HEK293 (cell line): ENCODE measurements around the gene VPS13D.

ENCODE experiments used
- CTCF ChIA-PET: fragments of 350-600 bp; formaldehyde crosslinking; extraction: SDS; loops from one replicate; lab custom pipeline; 2021; ENCODE audit warnings: antibody characterized with exemption; lab: Yijun Ruan, JAX
- POLR2A ChIA-PET: fragments of 300-600 bp; formaldehyde crosslinking; extraction: SDS; loops from one replicate; lab custom pipeline; 2020; ENCODE audit warnings: antibody characterized with exemption, inconsistent platforms; lab: Yijun Ruan, JAX
- H3K27ac ChIP-seq: fragments of 200-500 bp; sonication (Bioruptor generic); 2 replicates; pipeline ENCODE4 v1.5.1; 2014; ENCODE audit warnings: low read depth, low read length, control low read depth, inconsistent platforms; ENCODE audit errors: extremely low read depth
- H3K36me3 ChIP-seq, 2 experiments: fragments of 200-500 bp in 1 of 2; sonication (Bioruptor generic) in 1 of 2; 1 replicate in 1 of 2; 2 replicates in 1 of 2; pipeline ENCODE4 v1.5.1; 2014 to 2017; ENCODE audit warnings: inconsistent platforms in 2 of 2, low read length in 2 of 2; ENCODE audit not compliant: control insufficient read depth in 2 of 2, insufficient read depth in 1 of 2
- H3K4me1 ChIP-seq: fragments of 200-500 bp; sonication (Bioruptor generic); 2 replicates; pipeline ENCODE4 v1.5.1; 2014; ENCODE audit warnings: mild to moderate bottlenecking, low read length, inconsistent platforms; ENCODE audit not compliant: control insufficient read depth, insufficient read depth
- H3K4me3 ChIP-seq: 2 replicates; pipeline ENCODE4 v1.5.1; 2011; ENCODE audit warnings: low read depth, mild to moderate bottlenecking, control low read depth, low read length, moderate library complexity
- H3K9me3 ChIP-seq: fragments of 200-500 bp; sonication (Bioruptor generic); 2 replicates; pipeline ENCODE4 v1.5.1; 2014; ENCODE audit warnings: low read depth, low read length, inconsistent platforms; ENCODE audit not compliant: control insufficient read depth, insufficient read depth
- HOXA7 ChIP-seq: sonication (generic); formaldehyde crosslinking; IDR thresholded peaks from 2 replicates; pipeline ENCODE4 v1.8.1; 2022; ENCODE audit warnings: missing genetic modification reagents, borderline replicate concordance
- ZBTB1 ChIP-seq: fragments of 450-650 bp; formaldehyde crosslinking; IDR thresholded peaks from 2 replicates; pipeline ENCODE4 v1.5.1; 2016; ENCODE audit warnings: missing biosample characterization, missing genetic modification characterization
- ZBTB10 ChIP-seq: fragments of 450-650 bp; formaldehyde crosslinking; IDR thresholded peaks from 2 replicates; pipeline ENCODE4 v1.5.1; 2016; ENCODE audit warnings: missing biosample characterization, missing genetic modification characterization
- ZBTB17 ChIP-seq: fragments of 450-650 bp; formaldehyde crosslinking; IDR thresholded peaks from 2 replicates; pipeline ENCODE4 v1.5.1; 2016; ENCODE audit warnings: missing biosample characterization, missing genetic modification characterization
- ZBTB44 ChIP-seq: fragments of 450-650 bp; IDR thresholded peaks from 2 replicates; pipeline ENCODE4 v1.5.1; 2018; ENCODE audit warnings: missing biosample characterization, mild to moderate bottlenecking, missing genetic modification characterization
- ZNF121 ChIP-seq: fragments of 450-650 bp; formaldehyde crosslinking; IDR thresholded peaks from 2 replicates; pipeline ENCODE4 v1.5.1; 2016; ENCODE audit warnings: missing biosample characterization, missing genetic modification characterization
- ZNF133 ChIP-seq: fragments of 450-650 bp; formaldehyde crosslinking; IDR thresholded peaks from 2 replicates; pipeline ENCODE4 v1.5.1; 2016; ENCODE audit warnings: missing biosample characterization, missing genetic modification characterization
- ZNF148 ChIP-seq: fragments of 450-650 bp; formaldehyde crosslinking; IDR thresholded peaks from 2 replicates; pipeline ENCODE4 v1.5.0; 2017; ENCODE audit warnings: missing biosample characterization, missing genetic modification characterization, borderline replicate concordance
- ZNF501 ChIP-seq: fragments of 450-650 bp; formaldehyde crosslinking; IDR thresholded peaks from 2 replicates; pipeline ENCODE4 v1.5.1; 2016; ENCODE audit warnings: missing biosample characterization, missing genetic modification characterization
- ZNF529 ChIP-seq: fragments of 450-650 bp; formaldehyde crosslinking; IDR thresholded peaks from 2 replicates; pipeline ENCODE4 v1.5.1; 2017; ENCODE audit warnings: missing genetic modification characterization, missing biosample characterization; ENCODE audit not compliant: insufficient replicate concordance
- ZNF677 ChIP-seq: fragments of 450-650 bp; IDR thresholded peaks from 2 replicates; pipeline ENCODE4 v1.5.0; 2018; ENCODE audit warnings: missing biosample characterization, mild to moderate bottlenecking, missing genetic modification characterization, moderate library complexity
- ZNF76 ChIP-seq: fragments of 450-650 bp; formaldehyde crosslinking; IDR thresholded peaks from 2 replicates; pipeline ENCODE4; 2016; ENCODE audit warnings: low read depth, missing biosample characterization, missing genetic modification characterization, borderline replicate concordance
- TF ChIP-seq, protein P1 (sequence below): fragments of 450-650 bp; formaldehyde crosslinking; IDR thresholded peaks from 2 replicates; pipeline ENCODE4 v1.5.1; 2016; ENCODE audit warnings: missing biosample characterization, missing genetic modification characterization

Gene VPS13D

DNA sequence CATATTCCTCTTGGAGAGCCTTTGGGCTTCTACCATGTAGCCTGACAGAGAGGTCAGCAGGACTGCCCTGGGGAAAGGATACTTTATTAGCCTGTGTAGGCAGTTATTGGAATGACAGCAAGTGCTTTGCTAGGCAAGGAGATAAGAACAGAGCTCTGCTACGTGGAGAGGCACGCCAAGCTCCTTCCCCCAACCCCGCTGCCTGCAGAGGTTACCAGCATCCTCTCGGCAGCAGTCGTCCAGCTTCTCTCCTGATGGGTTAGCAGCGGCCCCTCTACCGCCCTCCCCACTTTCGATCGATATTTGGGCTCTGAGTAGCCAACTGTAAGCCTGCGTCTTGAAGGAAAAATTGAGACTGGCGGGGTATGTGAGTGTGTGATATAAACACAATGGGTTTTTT, 265.9 kb downstream of the VPS13D start (continued):
- TF ChIP-seq ZBTB1 (tag by site-specific recombination): no peak
- no peak for TF ChIP-seq ZNF501 (tag by site-specific recombination)
- no peak for TF ChIP-seq ZBTB44 (tag by site-specific recombination)
- no peak for TF ChIP-seq ZNF121 (tag by site-specific recombination)
- TF ChIP-seq, all 188 proteins: peak for 0

DNA sequence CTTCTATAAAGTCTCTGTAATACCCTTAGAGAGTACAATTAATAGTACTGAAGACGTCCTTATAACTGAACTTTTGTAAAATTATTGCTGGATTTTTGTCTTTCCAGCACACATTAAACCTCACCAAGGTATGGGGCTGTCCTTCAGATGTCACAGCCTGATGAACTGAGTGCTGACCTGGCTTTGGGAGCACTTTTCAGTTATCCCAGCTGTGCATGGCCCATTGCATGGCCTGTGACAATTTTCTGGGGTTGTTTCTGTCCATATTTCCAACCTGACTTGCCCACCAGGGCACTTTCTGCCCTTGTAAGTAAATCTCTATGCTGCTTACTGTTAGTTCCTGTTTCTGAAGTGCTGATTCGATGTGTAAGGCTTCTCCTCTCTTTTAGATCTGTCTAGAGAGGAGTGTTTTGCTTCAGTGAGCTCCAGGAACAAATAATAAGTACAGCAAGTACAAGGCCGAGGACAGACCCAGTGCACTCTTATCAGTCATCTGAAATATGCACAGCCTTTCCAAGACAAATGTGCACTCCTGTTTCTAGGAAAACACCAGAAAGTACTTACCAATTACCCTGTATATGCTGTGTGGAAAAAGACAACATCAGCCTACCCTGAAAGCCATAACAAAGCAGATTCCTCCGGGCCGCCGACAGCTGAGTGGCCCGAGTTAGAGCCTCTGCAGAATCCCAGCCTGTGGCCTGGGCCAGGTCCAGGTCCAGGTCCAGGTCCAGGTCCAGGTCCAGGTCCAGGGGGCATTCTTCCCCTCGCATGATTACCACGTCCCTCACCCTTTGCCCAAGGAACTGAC, 266.5 kb downstream of the VPS13D start:
- no peaks in the 10 kb centered on the region for H3K9me3 ChIP-seq
- ChIA-PET CTCF (no interaction called here), POLR2A (no interaction called here)
- no peak for TF ChIP-seq ZBTB10
- TF ChIP-seq ZNF76 (tag by site-specific recombination): no peak
- TF ChIP-seq ZNF133 (tag by site-specific recombination): no peak
- no peak for TF ChIP-seq HOXA7
- TF ChIP-seq ZNF529 (tag by site-specific recombination): no peak
- TF ChIP-seq ZNF148 (tag by site-specific recombination): no peak
- no peak for TF ChIP-seq ZBTB17 (tag by site-specific recombination)
- no peak for TF ChIP-seq ZNF677 (tag by site-specific recombination)
- TF ChIP-seq, protein P1, sequence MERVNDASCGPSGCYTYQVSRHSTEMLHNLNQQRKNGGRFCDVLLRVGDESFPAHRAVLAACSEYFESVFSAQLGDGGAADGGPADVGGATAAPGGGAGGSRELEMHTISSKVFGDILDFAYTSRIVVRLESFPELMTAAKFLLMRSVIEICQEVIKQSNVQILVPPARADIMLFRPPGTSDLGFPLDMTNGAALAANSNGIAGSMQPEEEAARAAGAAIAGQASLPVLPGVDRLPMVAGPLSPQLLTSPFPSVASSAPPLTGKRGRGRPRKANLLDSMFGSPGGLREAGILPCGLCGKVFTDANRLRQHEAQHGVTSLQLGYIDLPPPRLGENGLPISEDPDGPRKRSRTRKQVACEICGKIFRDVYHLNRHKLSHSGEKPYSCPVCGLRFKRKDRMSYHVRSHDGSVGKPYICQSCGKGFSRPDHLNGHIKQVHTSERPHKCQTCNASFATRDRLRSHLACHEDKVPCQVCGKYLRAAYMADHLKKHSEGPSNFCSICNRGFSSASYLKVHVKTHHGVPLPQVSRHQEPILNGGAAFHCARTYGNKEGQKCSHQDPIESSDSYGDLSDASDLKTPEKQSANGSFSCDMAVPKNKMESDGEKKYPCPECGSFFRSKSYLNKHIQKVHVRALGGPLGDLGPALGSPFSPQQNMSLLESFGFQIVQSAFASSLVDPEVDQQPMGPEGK (tag by site-specific recombination): no peak
- H3K27ac ChIP-seq: no peak overlapping the region
- no peak overlapping the region for H3K4me3 ChIP-seq
- peaks cover 0 to 21% of the 10 kb centered on the region in 2 experiments; a peak in 1 of 3 replicates for H3K36me3 ChIP-seq
- no peaks in the 10 kb centered on the region for H3K4me1 ChIP-seq
